ENCODE measurements around the gene SCFD2. TPM values are rescaled to one million over a fixed set of nuclear protein-coding genes. Genes with fewer than 3 reads are reported as not detected.
"Not testable (repeated sequence)": the region's sequence is repeated elsewhere in the genome, so short reads cannot be mapped to it uniquely, and the experiment has no call there.

SCFD2 gene
- total RNA-seq, 1 experiment from 2014 or later = 8.1 TPM

- Histone ChIP-seq H2AFZ (no peak overlapping the region), H3K4me1 (replicated peaks; ENCODE audit: insufficient read depth) (no peaks in the 10 kb centered on the region), H3K27ac (no peak overlapping the region), H3K4me3 (no peak overlapping the region), H3K36me3 (ENCODE audit: low read depth) (no peaks in the 10 kb centered on the region), H3K4me2 (no peak overlapping the region), H3F3A (ENCODE audit: insufficient read depth, low read depth) (no peaks in the 10 kb centered on the region), H3K9me2 (ENCODE audit: insufficient read depth) (no peaks in the 10 kb centered on the region), H3K27me3 (ENCODE audit: insufficient read depth, low read depth) (no peaks in the 10 kb centered on the region), H4K20me1 (ENCODE audit: insufficient read depth) (no peaks in the 10 kb centered on the region), H3K9me3 (ENCODE audit: insufficient read depth, low read depth) (no peaks in the 10 kb centered on the region), H3K79me2 (ENCODE audit: low read depth) (no peaks in the 10 kb centered on the region)
- TF ChIP-seq CTCF (conservative IDR thresholded peaks at IDR 0.05) (no peak), EZH2 (IDR thresholded peaks at IDR 0.05; ENCODE audit: low read depth) (no peak)
- ChIA-PET CTCF (no interaction called here), POLR2A (ENCODE audit: unreplicated experiment) (no interaction called here)
- no peak for DNase-seq
- BruUV-seq (replicated peaks) = no TSS peak
- intact Hi-C loops (cut with micrococcal nuclease; ENCODE audit: unreplicated experiment) = no loop called here
Observed at GRCh38 chr4:53039741-53040458, 326.0 kb downstream of the SCFD2 start.

GRCh38 chr4:53037892-53038291, 328.0 kb downstream of the SCFD2 start:
- no peaks in the 10 kb centered on the region for H3F3A ChIP-seq (ENCODE audit: insufficient read depth, low read depth)
- H3K4me2 ChIP-seq = no peak overlapping the region
- H3K79me2 ChIP-seq (ENCODE audit: low read depth) = no peaks in the 10 kb centered on the region
- no peak for DNase-seq
- H3K9me3 ChIP-seq (ENCODE audit: insufficient read depth, low read depth) = no peaks in the 10 kb centered on the region
- H3K36me3 ChIP-seq (ENCODE audit: low read depth) = no peaks in the 10 kb centered on the region
- no TSS peak for BruUV-seq (replicated peaks)
- no peaks in the 10 kb centered on the region for H4K20me1 ChIP-seq (ENCODE audit: insufficient read depth)
- no peaks in the 10 kb centered on the region for H3K9me2 ChIP-seq (ENCODE audit: insufficient read depth)
- POLR2A ChIA-PET (ENCODE audit: unreplicated experiment) = no interaction called here
- TF ChIP-seq EZH2 (IDR thresholded peaks at IDR 0.05; ENCODE audit: low read depth) (no peak), CTCF (conservative IDR thresholded peaks at IDR 0.05) (no peak)
- CTCF ChIA-PET = no interaction called here
- no peak overlapping the region for H3K4me3 ChIP-seq
- H2AFZ ChIP-seq = no peak overlapping the region
- no peaks in the 10 kb centered on the region for H3K27me3 ChIP-seq (ENCODE audit: insufficient read depth, low read depth)
- H3K27ac ChIP-seq = no peak overlapping the region
- intact Hi-C loops (cut with micrococcal nuclease; ENCODE audit: unreplicated experiment) = no loop called here
- no peaks in the 10 kb centered on the region for H3K4me1 ChIP-seq (replicated peaks; ENCODE audit: insufficient read depth)

- H3K27me3 ChIP-seq (ENCODE audit: insufficient read depth, low read depth); BruUV-seq (replicated peaks); H3K9me3 ChIP-seq (ENCODE audit: insufficient read depth, low read depth); H2AFZ ChIP-seq; H3K4me1 ChIP-seq (replicated peaks; ENCODE audit: insufficient read depth); H3K27ac ChIP-seq; POLR2A ChIA-PET (ENCODE audit: unreplicated experiment); DNase-seq; H3K4me2 ChIP-seq; H3K79me2 ChIP-seq (ENCODE audit: low read depth); H3F3A ChIP-seq (ENCODE audit: insufficient read depth, low read depth); H3K4me3 ChIP-seq; CTCF ChIA-PET; H4K20me1 ChIP-seq (ENCODE audit: insufficient read depth); intact Hi-C loops (cut with micrococcal nuclease; ENCODE audit: unreplicated experiment); H3K36me3 ChIP-seq (ENCODE audit: low read depth); H3K9me2 ChIP-seq (ENCODE audit: insufficient read depth): not testable (repeated sequence)
Observed at GRCh38 chr4:53032908-53033307, 333.0 kb downstream of the SCFD2 start.

- no peak for TF ChIP-seq EZH2 (IDR thresholded peaks at IDR 0.05; ENCODE audit: low read depth)
- TF ChIP-seq CTCF (conservative IDR thresholded peaks at IDR 0.05) = no peak
- Histone ChIP-seq H3K36me3 (ENCODE audit: low read depth) (no peaks in the 10 kb centered on the region), H3K9me3 (ENCODE audit: insufficient read depth, low read depth) (no peaks in the 10 kb centered on the region), H3K79me2 (ENCODE audit: low read depth) (no peaks in the 10 kb centered on the region), H4K20me1 (ENCODE audit: insufficient read depth) (no peaks in the 10 kb centered on the region), H3F3A (ENCODE audit: insufficient read depth, low read depth) (no peaks in the 10 kb centered on the region), H2AFZ (no peak overlapping the region), H3K27ac (no peak overlapping the region), H3K4me3 (no peak overlapping the region), H3K4me1 (replicated peaks; ENCODE audit: insufficient read depth) (no peaks in the 10 kb centered on the region), H3K27me3 (ENCODE audit: insufficient read depth, low read depth) (no peaks in the 10 kb centered on the region), H3K9me2 (ENCODE audit: insufficient read depth) (no peaks in the 10 kb centered on the region), H3K4me2 (no peak overlapping the region)
- ChIA-PET POLR2A (ENCODE audit: unreplicated experiment) (no interaction called here), CTCF (no interaction called here)
- intact Hi-C loops (cut with micrococcal nuclease; ENCODE audit: unreplicated experiment) = no loop called here
- no TSS peak for BruUV-seq (replicated peaks)
- no peak for DNase-seq
Observed at GRCh38 chr4:53026233-53026632, 339.6 kb downstream of the SCFD2 start.

Measured in PC-9 (cell line).